Fibroblast of the aortic adventitia (primary cell): ENCODE measurements around the gene COA1. TPM values are rescaled to one million over a fixed set of nuclear protein-coding genes. Genes with fewer than 3 reads are reported as not detected.
A peak's percentile ranks its signal among the peaks of the same experiment; 100 is the strongest.

ENCODE experiments used
- DNase-seq: peaks from one replicate; pipeline ENCODE4 v3.0.0-alpha.2; 2010; ENCODE audit warnings: low read depth
- H3K4me3 ChIP-seq: 2 replicates; pipeline ENCODE4 v1.5.1; 2011; ENCODE audit warnings: low read depth, mild to moderate bottlenecking, control low read depth, low read length, moderate library complexity
- total RNA-seq: library from RNA; depleted of rRNA; stranded (reverse); fragments of >200 nt; gene quantifications from 2 replicates; pipeline ENCODE4 v1.2.3, GENCODE V29; 2012; ENCODE audit warnings: low replicate concordance
- TF ChIP-seq, protein P1 (sequence below): IDR thresholded peaks from 2 replicates; pipeline ENCODE4 v1.5.1; 2011; ENCODE audit warnings: mild to moderate bottlenecking, low read length, control low read depth, inconsistent platforms; ENCODE audit not compliant: insufficient read depth

COA1 gene
- total RNA-seq, 1 donor: 71.4 TPM

- H3K4me3 ChIP-seq: no peak overlapping the region
- TF ChIP-seq, protein P1, sequence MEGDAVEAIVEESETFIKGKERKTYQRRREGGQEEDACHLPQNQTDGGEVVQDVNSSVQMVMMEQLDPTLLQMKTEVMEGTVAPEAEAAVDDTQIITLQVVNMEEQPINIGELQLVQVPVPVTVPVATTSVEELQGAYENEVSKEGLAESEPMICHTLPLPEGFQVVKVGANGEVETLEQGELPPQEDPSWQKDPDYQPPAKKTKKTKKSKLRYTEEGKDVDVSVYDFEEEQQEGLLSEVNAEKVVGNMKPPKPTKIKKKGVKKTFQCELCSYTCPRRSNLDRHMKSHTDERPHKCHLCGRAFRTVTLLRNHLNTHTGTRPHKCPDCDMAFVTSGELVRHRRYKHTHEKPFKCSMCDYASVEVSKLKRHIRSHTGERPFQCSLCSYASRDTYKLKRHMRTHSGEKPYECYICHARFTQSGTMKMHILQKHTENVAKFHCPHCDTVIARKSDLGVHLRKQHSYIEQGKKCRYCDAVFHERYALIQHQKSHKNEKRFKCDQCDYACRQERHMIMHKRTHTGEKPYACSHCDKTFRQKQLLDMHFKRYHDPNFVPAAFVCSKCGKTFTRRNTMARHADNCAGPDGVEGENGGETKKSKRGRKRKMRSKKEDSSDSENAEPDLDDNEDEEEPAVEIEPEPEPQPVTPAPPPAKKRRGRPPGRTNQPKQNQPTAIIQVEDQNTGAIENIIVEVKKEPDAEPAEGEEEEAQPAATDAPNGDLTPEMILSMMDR: no peak
- peak; percentile 40 for DNase-seq
Observed at GRCh38 chr7:43750016-43750887, 20.9 kb upstream of the COA1 start.

- no peak overlapping the region for H3K4me3 ChIP-seq
- no peak for DNase-seq
- TF ChIP-seq, protein P1: no peak
Observed at GRCh38 chr7:43749383-43749940, 20.1 kb upstream of the COA1 start.

GRCh38 chr7:43747328-43748105 lies 18.2 kb upstream of the COA1 start:
- no peak for DNase-seq
- H3K4me3 ChIP-seq: no peak overlapping the region
- TF ChIP-seq, protein P1: no peak

- DNase-seq: no peak
- H3K4me3 ChIP-seq: no peak overlapping the region
- TF ChIP-seq, protein P1: no peak
Observed at GRCh38 chr7:43742692-43743091, 13.4 kb upstream of the COA1 start.

- no peak for DNase-seq
- no peak overlapping the region for H3K4me3 ChIP-seq
- TF ChIP-seq, protein P1: no peak
Observed at GRCh38 chr7:43737467-43738127, 8.3 kb upstream of the COA1 start.

GRCh38 chr7:43735802-43736603 lies 6.7 kb upstream of the COA1 start:
- TF ChIP-seq, protein P1: no peak
- H3K4me3 ChIP-seq: no peak overlapping the region
- peak; percentile 76 for DNase-seq
